VCaP (cell line): ENCODE measurements around the gene SORCS3.
A peak's percentile ranks its signal among the peaks of the same experiment; 100 is the strongest.

Experiments
- H3K27ac ChIP-seq: fragments of 450-650 bp; 2 replicates; pipeline ENCODE4 v1.5.1; 2017
- TF ChIP-seq, protein P1 (sequence below): fragments of 450-650 bp; conservative IDR thresholded peaks from 2 replicates; pipeline ENCODE4 v1.5.1; 2017; ENCODE audit warnings: mild to moderate bottlenecking, moderate library complexity

Gene SORCS3

DNA sequence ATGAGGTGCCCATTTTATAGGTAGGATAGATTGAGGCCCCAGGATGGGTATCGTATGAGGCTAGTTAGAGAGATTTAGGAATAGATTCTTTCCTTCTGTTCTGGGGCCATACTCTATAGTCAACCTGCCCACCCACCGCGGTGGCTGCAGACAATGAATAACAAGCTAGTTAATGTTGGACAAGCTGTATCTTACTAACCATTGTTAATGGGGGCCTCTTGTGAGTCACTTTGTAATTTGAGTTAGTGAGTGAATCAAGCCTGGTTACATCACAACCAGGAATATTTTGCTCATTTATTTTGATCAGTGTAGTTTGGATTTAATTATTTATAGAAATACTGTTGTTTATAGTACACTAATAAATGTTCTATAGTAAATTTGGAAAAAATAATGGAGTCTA lies 7.3 kb downstream of the SORCS3 start:
- TF ChIP-seq, protein P1, sequence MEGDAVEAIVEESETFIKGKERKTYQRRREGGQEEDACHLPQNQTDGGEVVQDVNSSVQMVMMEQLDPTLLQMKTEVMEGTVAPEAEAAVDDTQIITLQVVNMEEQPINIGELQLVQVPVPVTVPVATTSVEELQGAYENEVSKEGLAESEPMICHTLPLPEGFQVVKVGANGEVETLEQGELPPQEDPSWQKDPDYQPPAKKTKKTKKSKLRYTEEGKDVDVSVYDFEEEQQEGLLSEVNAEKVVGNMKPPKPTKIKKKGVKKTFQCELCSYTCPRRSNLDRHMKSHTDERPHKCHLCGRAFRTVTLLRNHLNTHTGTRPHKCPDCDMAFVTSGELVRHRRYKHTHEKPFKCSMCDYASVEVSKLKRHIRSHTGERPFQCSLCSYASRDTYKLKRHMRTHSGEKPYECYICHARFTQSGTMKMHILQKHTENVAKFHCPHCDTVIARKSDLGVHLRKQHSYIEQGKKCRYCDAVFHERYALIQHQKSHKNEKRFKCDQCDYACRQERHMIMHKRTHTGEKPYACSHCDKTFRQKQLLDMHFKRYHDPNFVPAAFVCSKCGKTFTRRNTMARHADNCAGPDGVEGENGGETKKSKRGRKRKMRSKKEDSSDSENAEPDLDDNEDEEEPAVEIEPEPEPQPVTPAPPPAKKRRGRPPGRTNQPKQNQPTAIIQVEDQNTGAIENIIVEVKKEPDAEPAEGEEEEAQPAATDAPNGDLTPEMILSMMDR: no peak
- H3K27ac ChIP-seq: no peak overlapping the region

DNA sequence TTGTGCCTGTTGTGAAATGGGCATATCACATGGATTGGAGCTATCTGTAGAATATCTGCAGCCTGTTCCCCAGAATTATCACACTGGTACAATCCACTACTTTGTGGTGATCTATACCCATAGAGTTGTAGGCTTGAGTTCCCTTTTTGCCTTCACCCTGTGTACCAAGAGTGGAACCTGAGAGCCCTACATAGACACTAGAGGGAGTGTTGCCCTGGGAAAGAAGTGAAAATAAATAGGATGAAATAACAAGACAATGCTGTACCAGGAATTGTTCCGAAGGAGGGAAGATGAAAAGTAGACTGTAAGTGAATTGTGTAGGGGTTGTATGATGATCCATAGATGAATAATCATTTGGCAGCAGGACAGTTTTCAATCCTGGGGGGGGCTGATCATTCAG lies 9.0 kb downstream of the SORCS3 start:
- no peak overlapping the region for H3K27ac ChIP-seq
- TF ChIP-seq, protein P1: peak; percentile 68

DNA sequence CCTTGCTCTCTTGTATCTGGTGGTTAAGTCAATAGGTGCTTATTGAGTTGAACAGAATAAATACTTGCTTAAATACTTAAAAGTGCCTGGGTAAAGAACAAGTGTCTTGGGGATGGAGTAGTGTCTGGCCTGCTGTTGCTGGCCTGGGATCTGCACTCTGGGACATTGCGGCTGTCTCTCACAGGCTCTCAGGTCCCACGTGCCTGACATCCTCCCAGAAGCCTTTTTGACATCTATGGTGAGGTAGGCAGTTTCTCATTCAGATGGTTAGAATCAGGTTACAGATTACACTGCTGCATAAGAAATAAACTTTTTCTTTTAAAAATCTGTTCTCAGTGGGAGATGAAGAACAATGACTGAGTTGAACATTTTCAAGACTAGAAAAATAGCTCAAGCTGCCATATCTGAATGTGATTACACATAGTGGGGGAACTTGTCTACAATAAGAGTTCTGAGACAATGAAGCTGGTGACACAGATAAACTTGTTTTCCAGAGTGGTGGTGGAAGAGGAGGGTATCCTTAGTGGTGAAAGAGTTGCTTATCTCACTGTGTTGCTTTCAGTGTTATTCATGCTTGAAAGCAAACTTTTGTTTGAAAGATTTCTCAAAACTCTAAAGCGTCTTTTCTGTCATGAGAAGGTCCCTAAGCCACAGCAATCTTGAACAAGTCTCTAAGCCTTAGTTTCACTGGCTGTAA lies 9.7 kb downstream of the SORCS3 start:
- TF ChIP-seq, protein P1: no peak
- no peak overlapping the region for H3K27ac ChIP-seq

DNA sequence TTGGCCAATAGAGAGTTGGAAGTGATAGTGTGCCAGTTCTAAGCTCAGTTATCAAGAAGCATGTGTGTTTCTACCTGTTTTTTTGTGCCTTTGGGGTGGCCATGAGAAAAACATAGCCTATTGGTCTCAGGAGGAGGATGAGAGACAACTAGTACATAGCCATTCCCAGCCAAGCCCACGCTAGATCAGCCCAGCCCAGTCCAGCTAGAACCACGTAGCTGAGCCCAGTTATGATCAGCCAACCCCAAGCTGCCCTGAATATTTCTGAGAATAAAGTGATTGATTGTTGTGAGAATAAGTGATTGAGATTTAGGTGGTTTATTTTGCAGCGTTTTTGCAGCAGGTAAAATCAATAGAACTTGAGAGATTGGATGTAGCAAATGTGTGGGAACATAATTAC lies 15.9 kb downstream of the SORCS3 start:
- H3K27ac ChIP-seq: no peak overlapping the region
- TF ChIP-seq, protein P1: no peak

DNA sequence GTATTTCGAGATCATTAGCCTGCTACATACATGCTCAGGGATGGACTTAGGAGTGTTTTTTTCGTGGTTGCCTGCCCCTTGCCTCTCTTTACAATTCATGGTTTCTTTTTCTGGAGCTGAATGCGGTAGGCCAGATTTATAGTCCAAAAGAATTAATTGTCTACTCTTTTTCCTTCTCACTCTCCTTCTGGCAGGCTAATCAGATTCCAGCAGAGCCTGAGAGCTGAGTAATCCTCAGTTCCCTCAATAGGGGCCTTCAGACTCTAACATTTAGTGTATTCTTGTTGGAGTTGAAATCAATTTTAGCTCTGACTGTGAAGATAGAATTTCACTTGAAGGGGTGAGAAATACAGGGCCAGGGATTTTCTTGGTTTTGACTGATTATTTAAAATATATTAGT lies 16.4 kb downstream of the SORCS3 start:
- no peak overlapping the region for H3K27ac ChIP-seq
- TF ChIP-seq, protein P1: no peak

DNA sequence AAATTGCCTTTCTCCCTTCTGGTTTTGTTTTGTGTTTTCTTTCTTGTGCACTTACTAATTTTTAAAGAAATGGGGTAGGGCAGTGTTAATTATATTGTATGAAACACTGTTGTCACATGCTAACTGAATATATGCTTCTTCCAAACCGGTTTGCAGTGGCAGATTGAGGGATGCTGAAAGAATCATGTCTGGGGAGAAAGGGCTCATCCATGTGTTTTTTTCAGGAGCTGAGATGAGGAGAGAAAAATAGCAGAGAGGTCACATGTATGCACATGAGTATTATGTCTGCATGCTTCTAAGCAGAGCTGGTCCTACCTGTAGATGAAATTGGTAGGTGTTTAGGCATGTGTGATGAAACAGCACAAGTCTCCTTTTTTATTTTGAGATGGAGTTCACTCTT lies 17.0 kb downstream of the SORCS3 start:
- TF ChIP-seq, protein P1: no peak
- no peak overlapping the region for H3K27ac ChIP-seq

DNA sequence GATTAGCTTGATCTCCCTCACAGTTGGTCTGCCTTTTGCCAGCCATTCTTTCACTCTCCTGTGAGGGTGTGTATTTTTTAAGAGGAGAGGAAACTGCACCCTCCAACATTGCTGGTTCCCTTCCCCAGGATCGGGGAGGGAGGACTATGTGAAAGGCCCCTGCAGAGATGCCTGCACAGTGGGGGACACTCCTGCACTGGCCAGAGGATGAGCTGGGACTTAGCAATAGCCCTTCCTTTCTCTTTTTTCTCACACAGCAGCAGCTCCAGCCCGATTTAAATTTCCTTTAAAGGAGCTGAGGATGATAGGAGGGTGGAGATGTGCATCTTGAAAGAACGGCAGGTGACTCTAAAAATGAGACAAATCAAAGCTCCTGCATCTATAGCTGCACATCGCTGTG lies 18.7 kb downstream of the SORCS3 start:
- TF ChIP-seq, protein P1: no peak

More for the DNA sequence above, 18.7 kb downstream of the SORCS3 start:
- H3K27ac ChIP-seq: no peak overlapping the region
